AG10803 (cell line): ENCODE data around the gene FUNDC2.
A peak's percentile ranks its signal among the peaks of the same experiment; 100 is the strongest.

ENCODE experiments used
- DNase-seq: peaks from one replicate; pipeline ENCODE4 v3.0.0; 2010; ENCODE audit warnings: low read depth
- H3K4me3 ChIP-seq: 2 replicates; pipeline ENCODE4 v1.5.1; 2011; ENCODE audit warnings: mild to moderate bottlenecking, low read length, control low read depth
- CTCF ChIP-seq: conservative IDR thresholded peaks from 2 replicates; pipeline ENCODE4 v1.5.1; 2011; ENCODE audit warnings: mild to moderate bottlenecking, low read length, control low read depth, inconsistent platforms

FUNDC2 gene

GRCh38 chrX:155056471-155056870 lies 29.8 kb downstream of the FUNDC2 start:
- no peak overlapping the region for H3K4me3 ChIP-seq
- TF ChIP-seq CTCF, result no peak
- no peak for DNase-seq

DNA sequence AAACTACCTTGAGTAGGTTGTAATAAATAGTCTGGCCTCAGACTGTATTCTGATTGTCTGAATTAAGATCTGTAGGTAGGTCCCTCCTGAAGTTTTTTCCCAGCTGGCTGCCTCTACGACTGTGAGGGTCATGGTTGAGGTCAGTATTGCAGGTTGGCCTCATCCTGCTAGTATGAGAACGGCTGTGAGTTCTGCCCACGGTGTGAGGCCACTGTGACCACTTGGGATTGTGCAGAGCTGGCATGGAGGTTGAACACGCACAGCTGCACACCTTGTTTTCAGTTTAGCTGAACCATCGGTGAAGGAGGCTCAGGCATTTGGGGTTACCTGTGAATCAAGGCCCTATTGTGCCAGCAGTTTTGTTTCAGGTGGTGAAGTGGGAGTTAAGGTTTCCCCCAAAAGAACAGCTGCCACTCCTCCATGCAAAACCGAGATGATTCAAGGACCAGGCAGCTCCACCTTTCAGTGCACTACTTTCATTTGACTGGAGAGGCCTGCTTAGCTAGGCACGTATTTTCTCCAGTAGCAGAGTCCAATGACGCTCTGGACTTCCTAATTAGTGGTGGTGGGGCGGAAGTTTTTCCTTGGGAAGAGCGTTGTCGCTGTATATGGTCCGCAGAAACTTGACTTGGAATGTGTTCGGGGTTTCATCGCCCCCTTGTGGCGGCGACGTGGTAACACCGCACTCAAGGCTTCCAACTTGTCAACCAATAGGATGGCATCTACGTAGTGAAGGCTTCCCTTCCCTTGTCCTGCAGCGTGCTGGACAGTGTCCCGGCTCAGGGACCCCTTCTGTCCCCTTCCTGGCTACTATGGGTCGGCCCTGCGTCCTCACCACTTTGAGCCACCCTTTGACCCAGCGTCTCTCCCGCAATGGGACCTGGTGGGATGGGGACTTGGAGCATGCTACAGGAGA lies 30.5 kb downstream of the FUNDC2 start:
- H3K4me3 ChIP-seq, result peak overlapping the region; percentile 33
- peak; percentile 72 for TF ChIP-seq CTCF
- DNase-seq, result peak; percentile 70

GRCh38 chrX:155061760-155062159 lies 35.1 kb downstream of the FUNDC2 start:
- no peak for TF ChIP-seq CTCF
- H3K4me3 ChIP-seq, result no peak overlapping the region
- DNase-seq, result no peak

DNA sequence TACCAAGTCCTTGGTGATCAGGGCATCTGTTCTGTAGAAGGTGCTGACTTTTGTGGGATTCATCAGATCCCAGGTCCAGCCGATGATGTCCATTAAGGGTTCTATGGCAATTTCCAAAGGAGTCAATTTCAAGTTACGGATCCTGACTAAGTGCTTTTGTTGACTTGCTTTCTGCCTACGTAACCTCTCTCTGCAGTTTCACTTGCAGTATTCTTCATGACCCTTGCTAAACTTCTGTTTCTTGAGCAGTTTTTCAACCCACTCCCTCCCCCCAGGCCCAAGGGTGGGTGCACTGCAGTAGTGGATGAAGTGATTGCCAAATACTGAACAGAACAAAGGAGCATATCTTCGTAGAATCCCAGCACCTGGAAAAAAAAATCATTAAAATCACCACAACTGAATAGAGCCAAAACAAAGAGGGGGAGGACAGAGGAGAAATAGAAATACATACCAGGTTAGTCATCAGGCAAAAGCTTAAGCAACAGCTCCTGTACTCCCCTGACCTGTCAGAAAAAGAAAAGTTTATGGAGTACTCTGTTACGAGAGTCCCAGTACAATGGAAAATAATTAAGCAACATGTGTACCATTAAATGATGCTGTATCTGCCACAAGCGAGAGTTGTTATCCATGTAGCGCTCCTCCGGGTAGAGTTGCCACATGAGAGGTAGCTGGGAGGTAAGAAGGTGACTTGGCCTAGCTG lies 38.5 kb downstream of the FUNDC2 start:
- no peak for TF ChIP-seq CTCF
- no peak overlapping the region for H3K4me3 ChIP-seq
- DNase-seq, result peak; percentile 34

DNA sequence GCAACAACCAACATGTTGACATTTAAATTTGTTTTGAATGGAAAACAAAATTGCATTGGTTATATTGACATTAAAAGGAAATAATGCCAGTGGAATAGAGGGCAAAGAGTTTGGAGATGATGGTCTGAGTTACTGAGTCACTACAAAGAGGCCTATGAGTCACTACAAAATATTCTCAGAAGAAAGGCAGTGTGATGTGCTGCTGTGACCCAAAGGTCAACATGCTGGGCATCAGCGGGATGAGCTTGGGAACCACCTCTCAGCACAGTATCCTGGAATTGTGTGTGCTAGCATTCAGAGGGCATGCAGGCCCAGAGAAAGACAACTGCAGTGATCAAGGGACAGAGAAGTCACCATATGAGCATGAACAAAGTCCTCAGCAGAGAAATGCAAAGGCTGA lies 41.5 kb downstream of the FUNDC2 start:
- peak; percentile 45 for DNase-seq
- no peak overlapping the region for H3K4me3 ChIP-seq
- no peak for TF ChIP-seq CTCF

- no peak for TF ChIP-seq CTCF
- no peak for DNase-seq
- peak overlapping the region; percentile 66; the same call in 1 of the 2 replicates for H3K4me3 ChIP-seq
These were observed 42.8 kb downstream of the FUNDC2 start for GRCh38 chrX:155069414-155069813.

DNA sequence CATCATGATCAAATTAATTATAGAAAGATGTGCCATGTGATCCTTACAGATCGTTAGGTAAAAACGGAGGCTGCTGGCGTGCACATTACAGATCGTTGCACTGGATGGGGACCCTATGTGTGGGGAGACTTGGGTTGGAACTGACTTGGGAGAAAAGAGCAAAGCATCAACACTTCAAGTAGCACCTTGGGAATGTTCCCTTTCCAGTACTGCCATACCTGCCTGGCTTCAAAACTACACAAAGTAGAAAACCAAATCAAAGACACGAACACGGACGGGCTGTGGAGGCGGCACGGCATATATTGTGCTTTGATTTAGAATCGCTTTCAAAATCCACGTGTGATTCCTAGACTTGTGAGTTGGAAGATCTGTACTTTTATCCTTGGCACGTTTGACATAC lies 43.4 kb downstream of the FUNDC2 start:
- TF ChIP-seq CTCF, result no peak
- DNase-seq, result no peak

More for the DNA sequence above, 43.4 kb downstream of the FUNDC2 start:
- H3K4me3 ChIP-seq, result peak overlapping the region; percentile 66
